NCI-H1092 treated with DMSO at 0.1 percent for 48 hours (cell line): ENCODE data around the gene NPLOC4.
"Not testable (repeated sequence)": the region's sequence is repeated elsewhere in the genome, so short reads cannot be mapped to it uniquely, and the experiment has no call there.

ENCODE experiments used
- DNase-seq: peaks from one replicate; lab custom pipeline; 2025; lab: John Stamatoyannopoulos, UW

The NPLOC4 gene

GRCh38 chr17:81533339-81534141 lies 103.4 kb downstream of the NPLOC4 start:
- DNase-seq: no peak

GRCh38 chr17:81532490-81533287 lies 104.2 kb downstream of the NPLOC4 start:
- DNase-seq: no peak

GRCh38 chr17:81531998-81532404 lies 104.9 kb downstream of the NPLOC4 start:
- DNase-seq: not testable (repeated sequence)

- not testable (repeated sequence) for DNase-seq
Observed at GRCh38 chr17:81531013-81531412, 105.9 kb downstream of the NPLOC4 start.

GRCh38 chr17:81529437-81529803 lies 107.5 kb downstream of the NPLOC4 start:
- no peak for DNase-seq

GRCh38 chr17:81528651-81529436 lies 108.1 kb downstream of the NPLOC4 start:
- DNase-seq: no peak

GRCh38 chr17:81528384-81528650 lies 108.6 kb downstream of the NPLOC4 start:
- no peak for DNase-seq

GRCh38 chr17:81527591-81528383 lies 109.1 kb downstream of the NPLOC4 start, which contains the start of gene FSCN2:
FSCN2 (plus strand) TSS chr17:81528377; CDS start chr17:81528532, 155 bp downstream.
- no peak for DNase-seq

- DNase-seq: peak; percentile 60
Observed at GRCh38 chr17:81526662-81527571, 110.0 kb downstream of the NPLOC4 start.

- no peak for DNase-seq
Observed at GRCh38 chr17:81524865-81525159, 112.1 kb downstream of the NPLOC4 start.

GRCh38 chr17:81524039-81524864 lies 112.7 kb downstream of the NPLOC4 start:
- no peak for DNase-seq

GRCh38 chr17:81523402-81524038 lies 113.4 kb downstream of the NPLOC4 start:
- DNase-seq: peak; percentile 84

- no peak for DNase-seq
Observed at GRCh38 chr17:81522491-81523401, 114.2 kb downstream of the NPLOC4 start.

- DNase-seq: no peak
Observed at GRCh38 chr17:81520021-81520901, 116.7 kb downstream of the NPLOC4 start.

- no peak for DNase-seq
Observed at GRCh38 chr17:81519284-81520020, 117.5 kb downstream of the NPLOC4 start.

GRCh38 chr17:81518785-81519283 lies 118.1 kb downstream of the NPLOC4 start:
- DNase-seq: no peak
